IMR-90 (cell line): ENCODE results near the gene HINT3. TPM values are rescaled to one million over a fixed set of nuclear protein-coding genes. Genes with fewer than 3 reads are reported as not detected.

Experiments used
- ATAC-seq: fragments of 200-7000 bp; cut with Tn5 transposase; 2 replicates; pipeline ENCODE4 v1.9.1; 2020; ENCODE audit warnings: low read depth, mild to moderate bottlenecking, moderate library complexity
- BruUV-seq: library from RNA; stranded (reverse); fragments of 400-500 nt; replicated peaks from 2 replicates; lab custom pipeline; 2021; lab: Mats Ljungman, UMichigan
- CTCF ChIA-PET: fragments of 300-600 bp; formaldehyde crosslinking; extraction: SDS; loops from one replicate; lab custom pipeline; 2021; ENCODE audit warnings: antibody characterized with exemption; lab: Yijun Ruan, JAX
- POLR2A ChIA-PET: fragments of 300-600 bp; sonication (Branson Sonifier 250); formaldehyde crosslinking; loops from one replicate; lab custom pipeline; 2022; ENCODE audit warnings: antibody characterized with exemption; ENCODE audit not compliant: unreplicated experiment; lab: Charles Lee
- DNase-seq: peaks from one replicate; pipeline ENCODE4 v3.0.0; 2013
- H2AFZ ChIP-seq: replicated peaks from 2 replicates; pipeline ENCODE3; 2013; ENCODE audit warnings: low read length, mild to moderate bottlenecking; ENCODE audit not compliant: poor library complexity
- H2AK5ac ChIP-seq: 2 replicates; pipeline ENCODE4 v1.6.1; 2013; ENCODE audit warnings: low read depth, low read length, inconsistent platforms
- H2AK9ac ChIP-seq: replicated peaks from 2 replicates; pipeline ENCODE3; 2013; ENCODE audit warnings: mild to moderate bottlenecking, low read depth, low read length, moderate library complexity; ENCODE audit not compliant: poor library complexity
- H2BK120ac ChIP-seq: 2 replicates; pipeline ENCODE4 v1.6.1; 2013; ENCODE audit warnings: low read depth, low read length, inconsistent platforms
- H2BK15ac ChIP-seq: 3 replicates; pipeline ENCODE4 v1.6.1; 2013; ENCODE audit warnings: low read depth, low read length, inconsistent platforms
- H2BK20ac ChIP-seq: 2 replicates; pipeline ENCODE4 v1.6.1; 2013; ENCODE audit warnings: low read depth, mild to moderate bottlenecking, inconsistent platforms, low read length, moderate library complexity
- H2BK5ac ChIP-seq: 2 replicates; pipeline ENCODE4 v1.6.1; 2013; ENCODE audit warnings: mild to moderate bottlenecking, low read depth, low read length, inconsistent platforms; ENCODE audit not compliant: poor library complexity, severe bottlenecking
- H3K14ac ChIP-seq: replicated peaks from 2 replicates; pipeline ENCODE4 v1.6.1; 2013; ENCODE audit warnings: low read depth, low read length, inconsistent platforms
- H3K18ac ChIP-seq: 2 replicates; pipeline ENCODE4 v1.6.1; 2013; ENCODE audit warnings: low read depth, low read length, control low read depth
- H3K23ac ChIP-seq: 2 replicates; pipeline ENCODE4 v1.6.1; 2013; ENCODE audit warnings: low read depth, low read length, inconsistent platforms
- H3K27ac ChIP-seq: 2 replicates; pipeline ENCODE4 v1.5.1; 2013; ENCODE audit warnings: mild to moderate bottlenecking, control low read depth, low read length; ENCODE audit not compliant: insufficient read depth
- H3K27me3 ChIP-seq: 2 replicates; pipeline ENCODE4 v1.6.1; 2013; ENCODE audit warnings: low read length; ENCODE audit not compliant: control insufficient read depth, insufficient read depth
- H3K36me3 ChIP-seq: 2 replicates; pipeline ENCODE4 v1.6.1; 2013; ENCODE audit warnings: low read length, mixed read lengths; ENCODE audit not compliant: control insufficient read depth, insufficient read depth
- H3K4ac ChIP-seq: 2 replicates; pipeline ENCODE4 v1.6.1; 2013; ENCODE audit warnings: low read depth, low read length, inconsistent platforms
- H3K4me1 ChIP-seq: 2 replicates; pipeline ENCODE4 v1.6.1; 2013; ENCODE audit warnings: low read length, mixed read lengths; ENCODE audit not compliant: control insufficient read depth, insufficient read depth
- H3K4me2 ChIP-seq: 2 replicates; pipeline ENCODE4 v1.6.1; 2013; ENCODE audit warnings: low read depth, mild to moderate bottlenecking, control low read depth, low read length, moderate library complexity
- H3K4me3 ChIP-seq: 2 replicates; pipeline ENCODE4 v1.5.1; 2013; ENCODE audit warnings: low read depth, mild to moderate bottlenecking, control low read depth, low read length, moderate library complexity; ENCODE audit not compliant: insufficient read depth
- H3K56ac ChIP-seq: 2 replicates; pipeline ENCODE4 v1.6.1; 2013; ENCODE audit warnings: low read length, inconsistent platforms; ENCODE audit not compliant: insufficient read depth; ENCODE audit errors: extremely low read depth
- H3K79me1 ChIP-seq, 2 experiments: 2 replicates each; pipeline ENCODE4 v1.6.1; 2013; ENCODE audit warnings: low read length in 2 of 2, inconsistent platforms in 1 of 2, low read depth in 1 of 2
- H3K9ac ChIP-seq: 2 replicates; pipeline ENCODE4 v1.6.1; 2013; ENCODE audit warnings: low read depth, low read length, control low read depth
- H3K9me1 ChIP-seq: 2 replicates; pipeline ENCODE4 v1.6.1; 2013; ENCODE audit warnings: low read length, inconsistent platforms; ENCODE audit not compliant: insufficient read depth
- H3K9me3 ChIP-seq: 2 replicates; pipeline ENCODE4 v1.6.1; 2013; ENCODE audit warnings: low read length; ENCODE audit not compliant: control insufficient read depth, insufficient read depth
- H4K20me1 ChIP-seq: 2 replicates; pipeline ENCODE4 v1.6.1; 2013; ENCODE audit warnings: low read length, inconsistent platforms; ENCODE audit not compliant: insufficient read depth
- H4K5ac ChIP-seq: 2 replicates; pipeline ENCODE4 v1.6.1; 2013; ENCODE audit warnings: mild to moderate bottlenecking, low read depth, low read length, control low read depth
- H4K8ac ChIP-seq, 2 experiments: 2 replicates each; pipeline ENCODE4 v1.6.1; 2013; ENCODE audit warnings: low read depth in 2 of 2, low read length in 2 of 2, control low read depth in 1 of 2, inconsistent platforms in 1 of 2
- H4K91ac ChIP-seq: 2 replicates; pipeline ENCODE4 v1.6.1; 2013; ENCODE audit warnings: low read depth, low read length, inconsistent platforms; ENCODE audit not compliant: insufficient read depth
- BHLHE40 ChIP-seq: fragments of 150-350 bp; IDR thresholded peaks from 2 replicates; pipeline ENCODE4 v1.6.1; 2016; ENCODE audit warnings: mild to moderate bottlenecking, low read depth, low read length
- CEBPB ChIP-seq: IDR thresholded peaks from 2 replicates; pipeline ENCODE4 v1.6.1; 2012; ENCODE audit warnings: low read depth, low read length, improper control_type of control experiment
- CHD1 ChIP-seq: IDR thresholded peaks from 2 replicates; pipeline ENCODE4 v1.6.1; 2012; ENCODE audit warnings: low read depth, low read length, improper control_type of control experiment
- MAFK ChIP-seq: IDR thresholded peaks from 2 replicates; pipeline ENCODE4 v1.6.1; 2012; ENCODE audit warnings: low read depth, low read length, improper control_type of control experiment
- RAD21 ChIP-seq: IDR thresholded peaks from 2 replicates; pipeline ENCODE4 v1.6.1; 2012; ENCODE audit warnings: low read length, improper control_type of control experiment
- SMC3 ChIP-seq: fragments of 150-350 bp; IDR thresholded peaks from 2 replicates; pipeline ENCODE4 v1.6.1; 2016; ENCODE audit warnings: low read depth, mild to moderate bottlenecking, antibody characterized with exemption, low read length, moderate library complexity
- WGBS, 2 experiments: methylation state at CpG; one replicate each; pipeline versions ENCODE4 v1.1.5 to v1.1.7; 2013; ENCODE audit warnings: missing lambda C conversion rate in 2 of 2; ENCODE audit not compliant: insufficient read length in 1 of 2; ENCODE audit errors: extremely low coverage in 2 of 2; 5-methylcytosine and 5-hydroxymethylcytosine counted together
- dilution Hi-C: fragments of 300-500 bp; cut with HindIII; formaldehyde crosslinking; loops from one replicate; pipeline ENCODE4 v1.14.3; 2018; ENCODE audit warnings: low sequenced_read_pairs; ENCODE audit not compliant: unreplicated experiment
- in situ Hi-C: fragments of 300-500 bp; cut with MboI; formaldehyde crosslinking; loops from 3 replicates; pipeline ENCODE4 v1.14.3; 2019; ENCODE audit warnings: low sequenced_read_pairs, inconsistent platforms, mixed read lengths
- intact Hi-C: fragments of 100-400 bp; cut with micrococcal nuclease; formaldehyde crosslinking; loops from 2 replicates; pipeline ENCODE4 v1.10.0; 2022
- polyA plus RNA-seq, 3 experiments: library from polyadenylated mRNA; depleted of rRNA; stranded (reverse); fragments of >200 nt; gene quantifications; 2 replicates each; pipeline ENCODE4 v1.2.3, GENCODE V29; 2012; ENCODE audit warnings: low replicate concordance in 1 of 3
- total RNA-seq: library from RNA; depleted of rRNA; stranded (reverse); fragments of >200 nt; gene quantifications from 2 replicates; pipeline ENCODE4 v1.2.3, GENCODE V29; 2012

HINT3 gene
- total and polyA plus RNA-seq, 2 of the 4 experiments (the other 2 are of a cell fraction): 3.4 to 6.5 TPM

DNA sequence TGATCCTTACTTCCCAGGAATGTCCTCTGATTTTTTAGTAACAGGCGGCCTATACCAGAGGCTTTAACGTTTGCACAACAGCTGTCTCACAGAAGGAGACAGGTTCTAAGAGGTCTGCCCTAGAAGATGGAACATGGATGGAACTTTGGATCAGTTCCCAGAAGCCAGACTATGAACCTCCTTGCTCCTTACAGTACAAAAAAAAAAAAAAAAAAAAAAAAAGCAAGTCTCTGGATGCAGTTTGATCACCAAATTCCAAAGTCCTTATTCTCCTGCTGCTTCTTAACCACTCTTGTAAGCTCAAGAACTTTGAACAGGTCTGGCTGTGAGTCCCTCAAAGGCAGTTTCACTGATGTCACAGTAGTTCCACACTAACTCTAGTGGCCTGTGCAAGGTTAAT is 27.7 kb downstream of the HINT3 start:
- POLR2A ChIA-PET: no interaction called here
- in situ Hi-C loops: no loop called here

More for the DNA sequence above, 27.7 kb downstream of the HINT3 start:
- Histone ChIP-seq H2BK20ac (no peak overlapping the region; the same call in 1 of the 2 replicates), H3K4me1 (peaks cover 12% of the 10 kb centered on the region), H2BK5ac (peak overlapping the region; percentile 53), H3K14ac (no peak overlapping the region), H4K20me1 (no peaks in the 10 kb centered on the region), H3K9me1 (peaks cover 11% of the 10 kb centered on the region; the same call in 1 of the 2 replicates), H3K27ac (no peak overlapping the region), H3K23ac (no peak overlapping the region), H2AK5ac (peak overlapping the region; percentile 44; the same call in 1 of the 2 replicates), H3K36me3 (no peaks in the 10 kb centered on the region), H3K4ac (no peak overlapping the region; the same call in 1 of the 2 replicates), H4K91ac (peak overlapping the region; percentile 27; the same call in 1 of the 2 replicates), H3K9me3 (no peaks in the 10 kb centered on the region), H3K18ac (no peak overlapping the region; the same call in 1 of the 2 replicates), H2AK9ac (no peak overlapping the region), H2BK15ac (no peak overlapping the region), H4K5ac (no peak overlapping the region), H3K56ac (no peak overlapping the region), H3K4me2 (no peak overlapping the region), H3K79me1 (peaks cover 11 to 29% of the 10 kb centered on the region in 2 experiments; a peak in 3 of 4 replicates), H3K9ac (no peak overlapping the region), H2BK120ac (peak overlapping the region; percentile 57; the same call in 1 of the 2 replicates), H3K4me3 (no peak overlapping the region), H3K27me3 (no peaks in the 10 kb centered on the region), H4K8ac (no peak overlapping the region; a peak in 1 of 4 replicates), H2AFZ (no peak overlapping the region)
- TF ChIP-seq MAFK (no peak), CHD1 (no peak), SMC3 (no peak), CEBPB (no peak), RAD21 (no peak), BHLHE40 (no peak)
- ATAC-seq: no peak
- CTCF ChIA-PET: no interaction called here
- DNase-seq: peak; percentile 83
- intact Hi-C loops (no loop called here), dilution Hi-C loops (no loop called here)
- WGBS, 2 experiments: no CpG with 5 or more reads among the region's 2 CpGs
- BruUV-seq: no TSS peak
